Measurements from ENCODE around the gene SPRY1. TPM values are rescaled to one million over a fixed set of nuclear protein-coding genes. Genes with fewer than 3 reads are reported as not detected.

Gene SPRY1
- total RNA-seq, 5 donors from 2014 or later (not counting 1 experiment from before 2014, with no cell fraction given): 3.2 to 18.6 (median 7.1) TPM

GRCh38 chr4:123427951-123428350 lies 31.4 kb downstream of the SPRY1 start:
- no peaks in the 10 kb centered on the region for H3K4me1 ChIP-seq (ENCODE audit: control insufficient read depth in 1 of 2, extremely low read depth in 1 of 2, insufficient read depth in 2 of 2, low read length in 2 of 2)
- H3K36me3 ChIP-seq (ENCODE audit: control insufficient read depth in 2 of 2, extremely low read depth in 1 of 2, insufficient read depth in 1 of 2, low read length in 1 of 2): no peaks in the 10 kb centered on the region
- WGBS (ENCODE audit: insufficient coverage): no CpG with 5 or more reads among the region's 3 CpGs
- Mint-ChIP-seq H3K27ac (no peak overlapping the region), H3K4me3 (no peak overlapping the region), H3K27me3 (peaks cover 0 to 5% of the 10 kb centered on the region in 2 donors), H3K36me3 (no peaks in the 10 kb centered on the region), H3K4me1 (peaks cover 0 to 7% (median 3%) of the 10 kb centered on the region in 3 donors), H3K9me3 (peaks cover 0 to 5% (median 0%) of the 10 kb centered on the region in 3 donors)
- no peak overlapping the region for H3K4me3 ChIP-seq (ENCODE audit: control insufficient read depth in 1 of 2, extremely low read depth in 1 of 2, low read length in 1 of 2)
- CTCF ChIA-PET: interaction anchor here (0.6 kb wide), 3 partner anchors 9 to 72 kb away, joined by 3 to 6 read pairs (median 4); no protein-coding TSS in a partner anchor
- H3K27ac ChIP-seq (ENCODE audit: low read length): no peak overlapping the region
- no peaks in the 10 kb centered on the region for H3K9me3 ChIP-seq
- POLR2A ChIA-PET: interaction anchor here in 1 of 2 donors (0.6 kb wide), 1 partner anchor 28 kb away, joined by 8 read pairs; no protein-coding TSS in a partner anchor
- DNase-seq (no peak), ATAC-seq (replicated peaks in 1 of 4) (no peak)
- no peaks in the 10 kb centered on the region for H3K27me3 ChIP-seq (replicated peaks in 1 of 2; ENCODE audit: control insufficient read depth in 2 of 2, extremely low read depth in 1 of 2, insufficient read depth in 2 of 2, low read length in 1 of 2)

DNA sequence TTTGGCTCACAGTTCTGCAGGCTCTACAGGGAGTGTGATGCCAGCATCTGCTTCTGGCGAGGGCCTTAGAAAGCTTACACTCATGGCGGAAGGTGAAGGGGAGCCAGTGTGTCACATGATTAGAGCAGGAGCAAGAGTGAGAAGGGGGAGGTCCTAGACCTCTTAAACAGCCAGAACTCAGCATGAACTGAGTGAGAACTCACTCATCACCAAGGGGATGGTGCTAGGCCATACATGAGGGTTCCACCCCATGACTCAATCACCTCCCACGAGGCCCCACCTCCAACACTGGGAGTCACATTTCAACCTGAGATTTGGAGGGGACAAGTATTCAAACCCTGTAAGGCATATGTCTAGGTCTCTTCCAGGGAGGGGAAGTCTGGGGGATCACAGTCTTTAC lies 33.4 kb downstream of the SPRY1 start:
- no peak overlapping the region for H3K4me3 Mint-ChIP-seq
- no peaks in the 10 kb centered on the region for H3K36me3 Mint-ChIP-seq
- no peaks in the 10 kb centered on the region for H3K4me1 Mint-ChIP-seq
- peaks cover 0 to 5% (median 0%) of the 10 kb centered on the region in 3 donors for H3K9me3 Mint-ChIP-seq
- H3K4me3 ChIP-seq (ENCODE audit: control insufficient read depth in 1 of 2, extremely low read depth in 1 of 2, low read length in 1 of 2): no peak overlapping the region
- POLR2A ChIA-PET: no interaction called here
- H3K4me1 ChIP-seq (ENCODE audit: control insufficient read depth in 1 of 2, extremely low read depth in 1 of 2, insufficient read depth in 2 of 2, low read length in 2 of 2): no peaks in the 10 kb centered on the region
- H3K36me3 ChIP-seq (ENCODE audit: control insufficient read depth in 2 of 2, extremely low read depth in 1 of 2, insufficient read depth in 1 of 2, low read length in 1 of 2): no peaks in the 10 kb centered on the region
- no peak overlapping the region for H3K27ac Mint-ChIP-seq
- CTCF ChIA-PET: no interaction called here
- WGBS (ENCODE audit: insufficient coverage): 100% methylated on average over 1 of the region's 3 CpGs
- no peaks in the 10 kb centered on the region for H3K27me3 Mint-ChIP-seq
- H3K27ac ChIP-seq (ENCODE audit: low read length): no peak overlapping the region
- no peaks in the 10 kb centered on the region for H3K27me3 ChIP-seq (replicated peaks in 1 of 2; ENCODE audit: control insufficient read depth in 2 of 2, extremely low read depth in 1 of 2, insufficient read depth in 2 of 2, low read length in 1 of 2)
- no peaks in the 10 kb centered on the region for H3K9me3 ChIP-seq
- ATAC-seq (replicated peaks in 1 of 4): no peak
- DNase-seq: no peak

DNA sequence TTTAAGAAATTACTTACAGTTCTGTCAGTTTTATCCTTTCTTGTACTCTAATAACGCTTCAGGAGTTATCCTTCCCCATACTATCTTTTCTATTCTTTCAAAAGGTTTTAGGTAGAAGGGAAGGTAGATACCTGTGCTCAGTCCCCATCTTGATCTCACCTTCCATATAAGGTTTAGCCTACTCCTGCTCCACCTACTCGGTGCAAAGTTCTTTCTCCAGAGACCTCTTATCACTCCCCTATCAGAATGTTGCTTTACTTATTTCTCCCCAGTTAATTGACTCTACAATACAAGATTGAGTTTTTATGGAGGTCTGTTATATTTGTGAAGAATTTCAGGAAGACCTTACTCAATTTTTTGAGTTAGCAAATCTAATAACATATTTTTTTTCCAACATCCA lies 33.9 kb downstream of the SPRY1 start:
- no peaks in the 10 kb centered on the region for H3K27me3 ChIP-seq (replicated peaks in 1 of 2; ENCODE audit: control insufficient read depth in 2 of 2, extremely low read depth in 1 of 2, insufficient read depth in 2 of 2, low read length in 1 of 2)
- H3K4me3 ChIP-seq (ENCODE audit: control insufficient read depth in 1 of 2, extremely low read depth in 1 of 2, low read length in 1 of 2): no peak overlapping the region
- no peaks in the 10 kb centered on the region for H3K36me3 ChIP-seq (ENCODE audit: control insufficient read depth in 2 of 2, extremely low read depth in 1 of 2, insufficient read depth in 1 of 2, low read length in 1 of 2)
- CTCF ChIA-PET: interaction anchor here in 1 of 2 donors (0.7 kb wide), 1 partner anchor 37 kb away, joined by 6 read pairs; no protein-coding TSS in a partner anchor
- no peak overlapping the region for H3K4me3 Mint-ChIP-seq
- WGBS (ENCODE audit: insufficient coverage): no CpG with 5 or more reads among the region's 2 CpGs
- ATAC-seq (replicated peaks in 1 of 4): no peak
- no peaks in the 10 kb centered on the region for H3K9me3 ChIP-seq
- H3K4me1 ChIP-seq (ENCODE audit: control insufficient read depth in 1 of 2, extremely low read depth in 1 of 2, insufficient read depth in 2 of 2, low read length in 2 of 2): no peaks in the 10 kb centered on the region
- no peak for DNase-seq
- POLR2A ChIA-PET: interaction anchor here in 1 of 2 donors (0.7 kb wide), 1 partner anchor 52 kb away, joined by 5 read pairs; no protein-coding TSS in a partner anchor
- H3K27ac ChIP-seq (ENCODE audit: low read length): no peak overlapping the region
- H3K27ac Mint-ChIP-seq: no peak overlapping the region
- no peaks in the 10 kb centered on the region for H3K36me3 Mint-ChIP-seq
- peaks cover 0 to 5% (median 0%) of the 10 kb centered on the region in 3 donors for H3K9me3 Mint-ChIP-seq
- H3K4me1 Mint-ChIP-seq: no peaks in the 10 kb centered on the region
- no peaks in the 10 kb centered on the region for H3K27me3 Mint-ChIP-seq

- no CpG with 5 or more reads among the region's 7 CpGs for WGBS (ENCODE audit: insufficient coverage)
- no peak overlapping the region for H3K4me3 ChIP-seq (ENCODE audit: control insufficient read depth in 1 of 2, extremely low read depth in 1 of 2, low read length in 1 of 2)
- Mint-ChIP-seq H3K9me3 (no peaks in the 10 kb centered on the region), H3K36me3 (no peaks in the 10 kb centered on the region), H3K4me3 (no peak overlapping the region), H3K27ac (no peak overlapping the region), H3K27me3 (no peaks in the 10 kb centered on the region), H3K4me1 (no peaks in the 10 kb centered on the region)
- DNase-seq (no peak), ATAC-seq (replicated peaks in 1 of 4) (no peak)
- no peaks in the 10 kb centered on the region for H3K27me3 ChIP-seq (replicated peaks in 1 of 2; ENCODE audit: control insufficient read depth in 2 of 2, extremely low read depth in 1 of 2, insufficient read depth in 2 of 2, low read length in 1 of 2)
- no peaks in the 10 kb centered on the region for H3K4me1 ChIP-seq (ENCODE audit: control insufficient read depth in 1 of 2, extremely low read depth in 1 of 2, insufficient read depth in 2 of 2, low read length in 2 of 2)
- ChIA-PET POLR2A (no interaction called here), CTCF (no interaction called here)
- H3K27ac ChIP-seq (ENCODE audit: low read length): no peak overlapping the region
- H3K9me3 ChIP-seq: no peaks in the 10 kb centered on the region
- H3K36me3 ChIP-seq (ENCODE audit: control insufficient read depth in 2 of 2, extremely low read depth in 1 of 2, insufficient read depth in 1 of 2, low read length in 1 of 2): no peaks in the 10 kb centered on the region
These were observed 37.0 kb downstream of the SPRY1 start for GRCh38 chr4:123433573-123433972.

- Mint-ChIP-seq H3K4me1 (no peaks in the 10 kb centered on the region), H3K4me3 (no peak overlapping the region), H3K27ac (no peak overlapping the region), H3K9me3 (no peaks in the 10 kb centered on the region), H3K27me3 (no peaks in the 10 kb centered on the region), H3K36me3 (no peaks in the 10 kb centered on the region)
- ATAC-seq (replicated peaks in 1 of 4): no peak
- CTCF ChIA-PET: no interaction called here
- WGBS (ENCODE audit: insufficient coverage): 93% methylated on average over 9 of the region's 9 CpGs
- POLR2A ChIA-PET: no interaction called here
- H3K4me1 ChIP-seq (ENCODE audit: control insufficient read depth in 1 of 2, extremely low read depth in 1 of 2, insufficient read depth in 2 of 2, low read length in 2 of 2): no peaks in the 10 kb centered on the region
- no peak overlapping the region for H3K4me3 ChIP-seq (ENCODE audit: control insufficient read depth in 1 of 2, extremely low read depth in 1 of 2, low read length in 1 of 2)
- H3K36me3 ChIP-seq (ENCODE audit: control insufficient read depth in 2 of 2, extremely low read depth in 1 of 2, insufficient read depth in 1 of 2, low read length in 1 of 2): no peaks in the 10 kb centered on the region
- H3K27me3 ChIP-seq (replicated peaks in 1 of 2; ENCODE audit: control insufficient read depth in 2 of 2, extremely low read depth in 1 of 2, insufficient read depth in 2 of 2, low read length in 1 of 2): no peaks in the 10 kb centered on the region
- no peak overlapping the region for H3K27ac ChIP-seq (ENCODE audit: low read length)
- H3K9me3 ChIP-seq: no peaks in the 10 kb centered on the region
- DNase-seq: no peak
These were observed 37.4 kb downstream of the SPRY1 start for GRCh38 chr4:123433976-123434375.

DNA sequence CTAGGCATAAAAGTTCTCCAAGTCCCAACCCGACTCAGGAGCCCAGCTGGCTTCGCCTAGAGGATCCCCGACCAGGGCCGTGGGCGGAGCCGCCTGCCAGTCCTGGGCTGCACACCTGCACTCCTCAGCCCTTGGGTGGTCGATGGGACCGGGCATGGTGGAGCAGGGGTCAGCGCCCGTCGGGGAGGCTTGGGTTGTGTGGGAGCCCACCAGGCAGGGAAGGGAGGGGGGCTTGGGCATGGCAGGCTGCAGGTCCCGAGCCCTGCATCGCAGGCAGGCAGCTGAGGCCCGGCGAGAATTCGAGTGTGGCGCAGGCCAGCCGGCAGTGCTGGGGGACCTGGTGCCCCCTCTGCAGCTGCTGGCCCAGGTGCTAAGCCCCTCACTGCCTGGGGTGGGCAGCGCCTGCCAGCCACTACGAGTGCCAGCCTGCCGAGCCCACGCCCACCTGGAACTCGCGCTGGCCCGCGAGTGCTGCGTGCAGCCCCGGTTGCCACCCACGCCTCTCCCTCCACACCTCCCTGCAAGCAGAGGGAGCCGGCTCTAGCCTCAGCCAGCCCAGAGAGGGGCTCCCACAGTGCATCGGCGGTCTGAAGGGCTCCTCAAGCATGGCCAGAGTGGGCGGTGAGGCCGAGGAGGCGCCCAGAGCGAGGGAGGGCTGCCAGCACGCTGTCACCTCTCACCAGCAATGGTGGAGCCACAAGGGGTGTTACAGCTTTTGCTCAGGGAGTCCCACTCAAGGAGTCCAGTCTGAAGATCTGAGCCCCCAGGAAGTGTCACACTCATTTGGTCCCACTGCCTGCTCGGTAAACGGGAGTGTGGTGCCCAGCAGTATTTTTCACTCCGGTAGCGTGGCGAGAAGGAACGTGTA lies 38.9 kb downstream of the SPRY1 start:
- ATAC-seq (replicated peaks in 1 of 4) (no peak), DNase-seq (no peak)
- 92% methylated on average over 34 of the region's 43 CpGs for WGBS (ENCODE audit: insufficient coverage)
- Mint-ChIP-seq H3K27ac (no peak overlapping the region), H3K4me3 (no peak overlapping the region), H3K27me3 (no peaks in the 10 kb centered on the region), H3K36me3 (no peaks in the 10 kb centered on the region), H3K9me3 (no peaks in the 10 kb centered on the region), H3K4me1 (no peaks in the 10 kb centered on the region)
- Histone ChIP-seq H3K27me3 (replicated peaks in 1 of 2; ENCODE audit: control insufficient read depth in 2 of 2, extremely low read depth in 1 of 2, insufficient read depth in 2 of 2, low read length in 1 of 2) (no peaks in the 10 kb centered on the region), H3K4me3 (ENCODE audit: control insufficient read depth in 1 of 2, extremely low read depth in 1 of 2, low read length in 1 of 2) (no peak overlapping the region), H3K27ac (ENCODE audit: low read length) (no peak overlapping the region), H3K4me1 (ENCODE audit: control insufficient read depth in 1 of 2, extremely low read depth in 1 of 2, insufficient read depth in 2 of 2, low read length in 2 of 2) (no peaks in the 10 kb centered on the region), H3K9me3 (no peaks in the 10 kb centered on the region), H3K36me3 (ENCODE audit: control insufficient read depth in 2 of 2, extremely low read depth in 1 of 2, insufficient read depth in 1 of 2, low read length in 1 of 2) (no peaks in the 10 kb centered on the region)
- POLR2A ChIA-PET: no interaction called here
- CTCF ChIA-PET: interaction anchor here in 1 of 2 donors (0.9 kb wide), 1 partner anchor 36 kb away, joined by 3 read pairs; no protein-coding TSS in a partner anchor
